Upper lobe of right lung (tissue), 1 donor: ENCODE measurements around the gene CALU. TPM values are rescaled to one million over a fixed set of nuclear protein-coding genes. Genes with fewer than 3 reads are reported as not detected.

Experiments
- ATAC-seq: fragments of 200-7000 bp; cut with Tn5 transposase; one replicate; pipeline ENCODE4 v1.9.1; 2020; ENCODE audit warnings: mild to moderate bottlenecking, moderate library complexity
- DNase-seq: peaks from one replicate; pipeline ENCODE4 v3.0.0-alpha.2; 2020
- H3K27ac ChIP-seq: fragments of 200-600 bp; one replicate; pipeline ENCODE4 v1.8.0; 2022
- H3K27me3 ChIP-seq: fragments of 200-600 bp; one replicate; pipeline ENCODE4 v1.8.0; 2022; ENCODE audit warnings: mild to moderate bottlenecking
- H3K36me3 ChIP-seq: fragments of 200-600 bp; one replicate; pipeline ENCODE4 v1.8.0; 2022
- H3K4me1 ChIP-seq: fragments of 200-600 bp; one replicate; pipeline ENCODE4 v1.8.0; 2022
- H3K4me3 ChIP-seq: fragments of 200-600 bp; one replicate; pipeline ENCODE4 v1.8.0; 2022; ENCODE audit warnings: mild to moderate bottlenecking
- H3K9me3 ChIP-seq: fragments of 200-600 bp; one replicate; pipeline ENCODE4 v1.8.0; 2022
- CTCF ChIP-seq: fragments of 200-600 bp; IDR thresholded peaks from one replicate; pipeline ENCODE4 v1.8.0; 2022; ENCODE audit warnings: antibody characterized with exemption
- intact Hi-C: fragments of 100-400 bp; cut with DNase I; formaldehyde crosslinking; loops from one replicate; pipeline ENCODE4 v1.11.0; 2022
- total RNA-seq: library from RNA; stranded (reverse); fragmentation: NEBNext Ultra II Directional; extraction: Animal tissue kit (Norgen Biotek cat#: 25700); gene quantifications from one replicate; pipeline ENCODE4 v1.2.1, GENCODE V29; 2021
- donor health status: DM: no; HTN: yes; CAD: no; lungs with severe emphysema.

CALU gene
- total RNA-seq, 1 donor from 2014 or later, result 100 TPM

- no peak for DNase-seq
- intact Hi-C loops, result no loop called here
- ATAC-seq, result no peak
- Histone ChIP-seq H3K9me3 (no peaks in the 10 kb centered on the region), H3K27ac (no peak overlapping the region), H3K4me3 (no peak overlapping the region), H3K4me1 (no peaks in the 10 kb centered on the region), H3K27me3 (no peaks in the 10 kb centered on the region), H3K36me3 (no peaks in the 10 kb centered on the region)
- TF ChIP-seq CTCF, result no peak
Observed at GRCh38 chr7:128714701-128715495, 24.3 kb upstream of the CALU start.

GRCh38 chr7:128718967-128719642, 20.1 kb upstream of the CALU start:
- intact Hi-C loops, result no loop called here
- Histone ChIP-seq H3K9me3 (no peaks in the 10 kb centered on the region), H3K27me3 (no peaks in the 10 kb centered on the region), H3K4me1 (no peaks in the 10 kb centered on the region), H3K27ac (no peak overlapping the region), H3K4me3 (no peak overlapping the region), H3K36me3 (no peaks in the 10 kb centered on the region)
- no peak for TF ChIP-seq CTCF
- ATAC-seq (no peak), DNase-seq (no peak)

DNA sequence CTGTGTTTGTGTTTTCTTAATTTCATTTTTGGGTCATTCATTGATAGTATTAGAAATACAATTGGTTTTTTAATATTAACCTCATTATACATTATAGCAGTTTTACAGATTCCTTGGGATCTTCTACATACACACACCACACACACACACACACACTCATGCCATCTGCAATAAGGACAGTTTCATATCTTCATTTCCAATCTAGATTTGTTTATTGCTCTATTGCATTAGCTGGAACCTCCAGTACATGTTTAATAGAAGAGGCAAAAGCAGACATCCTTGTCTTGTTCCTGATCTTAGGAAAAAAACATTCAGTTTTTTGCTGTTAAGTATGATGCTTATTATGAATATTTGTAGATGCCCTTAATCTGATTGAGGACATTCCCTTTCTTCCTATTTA, 17.8 kb upstream of the CALU start:
- no peaks in the 10 kb centered on the region for H3K9me3 ChIP-seq
- DNase-seq (no peak), ATAC-seq (no peak)
- no peak overlapping the region for H3K27ac ChIP-seq
- no peaks in the 10 kb centered on the region for H3K27me3 ChIP-seq
- H3K4me3 ChIP-seq, result no peak overlapping the region
- no peak for TF ChIP-seq CTCF
- intact Hi-C loops, result no loop called here
- H3K36me3 ChIP-seq, result no peaks in the 10 kb centered on the region
- no peaks in the 10 kb centered on the region for H3K4me1 ChIP-seq

DNA sequence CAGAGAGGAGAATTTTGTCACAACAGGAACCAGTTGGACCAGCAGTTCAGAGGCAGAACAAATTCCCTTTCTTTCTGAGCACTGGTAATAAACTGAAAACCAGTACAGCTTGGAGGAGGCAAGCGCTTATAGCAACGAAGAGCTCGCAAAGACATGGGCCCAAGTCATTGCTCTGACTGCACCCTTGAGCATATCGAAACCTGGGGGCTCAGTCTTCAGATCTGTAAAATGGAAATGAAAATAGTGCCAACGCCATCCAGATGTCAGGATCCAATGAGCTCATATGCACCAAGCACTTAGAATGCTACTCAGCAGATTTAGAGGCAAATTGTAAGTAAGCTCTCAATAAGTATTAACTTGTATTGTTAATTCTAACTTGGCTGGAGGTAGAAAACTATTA, 14.4 kb upstream of the CALU start:
- no peaks in the 10 kb centered on the region for H3K4me1 ChIP-seq

DNA sequence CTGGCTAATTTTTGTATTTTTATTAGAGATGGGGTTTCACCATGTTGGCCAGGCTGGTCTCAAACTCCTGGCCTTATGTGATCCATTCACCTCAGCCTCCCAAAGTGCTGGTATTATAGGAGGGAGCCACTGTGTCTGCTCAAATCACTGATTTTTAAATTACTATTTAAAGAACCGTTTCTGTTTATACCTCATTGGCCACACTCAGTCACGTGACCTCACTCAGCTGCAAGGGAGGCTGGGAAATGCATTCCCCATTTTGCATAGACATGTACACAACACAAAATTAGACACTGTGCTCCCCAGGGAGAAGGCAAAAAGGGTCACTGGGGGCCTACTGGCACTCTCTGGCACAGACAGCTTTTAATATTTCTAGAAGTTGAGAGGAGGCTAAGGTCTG, 13.6 kb upstream of the CALU start:
- Histone ChIP-seq H3K4me1 (no peaks in the 10 kb centered on the region), H3K4me3 (no peak overlapping the region), H3K9me3 (no peaks in the 10 kb centered on the region), H3K27me3 (no peaks in the 10 kb centered on the region), H3K36me3 (no peaks in the 10 kb centered on the region), H3K27ac (no peak overlapping the region)
- DNase-seq, result no peak
- ATAC-seq, result no peak
- TF ChIP-seq CTCF, result no peak
- intact Hi-C loops, result no loop called here

More for the DNA sequence above, 14.4 kb upstream of the CALU start:
- Histone ChIP-seq H3K27me3 (no peaks in the 10 kb centered on the region), H3K36me3 (no peaks in the 10 kb centered on the region), H3K9me3 (no peaks in the 10 kb centered on the region), H3K4me3 (no peak overlapping the region), H3K27ac (no peak overlapping the region)
- intact Hi-C loops, result no loop called here
- no peak for TF ChIP-seq CTCF
- DNase-seq, result no peak
- ATAC-seq, result no peak
